HFFc6 (cell line): ENCODE data around the gene PIR. TPM values are rescaled to one million over a fixed set of nuclear protein-coding genes. Genes with fewer than 3 reads are reported as not detected.

Experiments
- DNase-seq: peaks from one replicate; pipeline ENCODE4 v3.0.0-alpha.2; 2018
- H3K27ac Mint-ChIP-seq: 2 replicates; pipeline ENCODE4 v1.8.0; 2020; ENCODE audit warnings: mild to moderate bottlenecking, mixed read lengths
- H3K27me3 Mint-ChIP-seq: 2 replicates; pipeline ENCODE4 v1.8.0; 2021; ENCODE audit warnings: mild to moderate bottlenecking, moderate library complexity, mixed read lengths; ENCODE audit not compliant: insufficient read depth
- H3K36me3 Mint-ChIP-seq: 2 replicates; pipeline ENCODE4 v1.8.0; 2021; ENCODE audit warnings: low read depth, mixed read lengths
- H3K4me1 Mint-ChIP-seq: 2 replicates; pipeline ENCODE4 v1.8.0; 2020; ENCODE audit warnings: low read depth, mixed read lengths
- H3K4me3 Mint-ChIP-seq: 2 replicates; pipeline ENCODE4 v1.8.0; 2020; ENCODE audit warnings: mild to moderate bottlenecking, moderate library complexity, mixed read lengths
- H3K9me3 Mint-ChIP-seq: 2 replicates; pipeline ENCODE4 v1.8.0; 2020; ENCODE audit warnings: mild to moderate bottlenecking, mixed read lengths
- total RNA-seq, 6 experiments: library from RNA; stranded (reverse); fragmentation: NEBNext Ultra II Directional; extraction: Animal tissue kit (Norgen Biotek cat#: 25700); gene quantifications; 2 replicates in 1 of 6; 3 replicates in 5 of 6; pipeline ENCODE4 v1.2.3, GENCODE V29; 2021
- TF ChIP-seq, protein P1 (sequence below): fragments of 200-600 bp; sonication (generic); IDR thresholded peaks from 2 replicates; pipeline ENCODE4 v1.5.0; 2021; ENCODE audit warnings: antibody characterized with exemption, mild to moderate bottlenecking

PIR gene
- total RNA-seq, 6 experiments from 2014 or later: 4.3 to 8.8 (median 6.7) TPM

GRCh38 chrX:15373976-15374375 lies 119.2 kb downstream of the PIR start:
- peaks cover 14% of the 10 kb centered on the region for H3K4me1 Mint-ChIP-seq
- H3K4me3 Mint-ChIP-seq: no peak overlapping the region
- TF ChIP-seq, protein P1, sequence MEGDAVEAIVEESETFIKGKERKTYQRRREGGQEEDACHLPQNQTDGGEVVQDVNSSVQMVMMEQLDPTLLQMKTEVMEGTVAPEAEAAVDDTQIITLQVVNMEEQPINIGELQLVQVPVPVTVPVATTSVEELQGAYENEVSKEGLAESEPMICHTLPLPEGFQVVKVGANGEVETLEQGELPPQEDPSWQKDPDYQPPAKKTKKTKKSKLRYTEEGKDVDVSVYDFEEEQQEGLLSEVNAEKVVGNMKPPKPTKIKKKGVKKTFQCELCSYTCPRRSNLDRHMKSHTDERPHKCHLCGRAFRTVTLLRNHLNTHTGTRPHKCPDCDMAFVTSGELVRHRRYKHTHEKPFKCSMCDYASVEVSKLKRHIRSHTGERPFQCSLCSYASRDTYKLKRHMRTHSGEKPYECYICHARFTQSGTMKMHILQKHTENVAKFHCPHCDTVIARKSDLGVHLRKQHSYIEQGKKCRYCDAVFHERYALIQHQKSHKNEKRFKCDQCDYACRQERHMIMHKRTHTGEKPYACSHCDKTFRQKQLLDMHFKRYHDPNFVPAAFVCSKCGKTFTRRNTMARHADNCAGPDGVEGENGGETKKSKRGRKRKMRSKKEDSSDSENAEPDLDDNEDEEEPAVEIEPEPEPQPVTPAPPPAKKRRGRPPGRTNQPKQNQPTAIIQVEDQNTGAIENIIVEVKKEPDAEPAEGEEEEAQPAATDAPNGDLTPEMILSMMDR: no peak
- DNase-seq: no peak
- peaks cover 4% of the 10 kb centered on the region for H3K27me3 Mint-ChIP-seq
- no peaks in the 10 kb centered on the region for H3K36me3 Mint-ChIP-seq
- no peak overlapping the region for H3K27ac Mint-ChIP-seq
- H3K9me3 Mint-ChIP-seq: no peaks in the 10 kb centered on the region; the same call in 1 of the 2 replicates

- no peaks in the 10 kb centered on the region for H3K36me3 Mint-ChIP-seq
- H3K9me3 Mint-ChIP-seq: no peaks in the 10 kb centered on the region
- no peak overlapping the region for H3K4me3 Mint-ChIP-seq
- H3K27ac Mint-ChIP-seq: no peak overlapping the region
- TF ChIP-seq, protein P1: no peak
- peaks cover 10% of the 10 kb centered on the region for H3K27me3 Mint-ChIP-seq
- no peaks in the 10 kb centered on the region; the same call in 1 of the 2 replicates for H3K4me1 Mint-ChIP-seq
- DNase-seq: no peak
These were observed 126.4 kb downstream of the PIR start for GRCh38 chrX:15366506-15367352.

- no peak overlapping the region for H3K4me3 Mint-ChIP-seq
- DNase-seq: no peak
- TF ChIP-seq, protein P1: no peak
- H3K4me1 Mint-ChIP-seq: no peaks in the 10 kb centered on the region
- no peaks in the 10 kb centered on the region for H3K9me3 Mint-ChIP-seq
- no peaks in the 10 kb centered on the region for H3K36me3 Mint-ChIP-seq
- H3K27me3 Mint-ChIP-seq: peaks cover 4% of the 10 kb centered on the region
- no peak overlapping the region for H3K27ac Mint-ChIP-seq
These were observed 133.4 kb downstream of the PIR start for GRCh38 chrX:15359701-15360100.

GRCh38 chrX:15358533-15358932 lies 134.6 kb downstream of the PIR start:
- no peaks in the 10 kb centered on the region for H3K4me1 Mint-ChIP-seq
- H3K36me3 Mint-ChIP-seq: no peaks in the 10 kb centered on the region
- H3K27ac Mint-ChIP-seq: no peak overlapping the region
- DNase-seq: no peak
- TF ChIP-seq, protein P1: no peak
- H3K27me3 Mint-ChIP-seq: peaks cover 4% of the 10 kb centered on the region; the same call in 1 of the 2 replicates
- H3K9me3 Mint-ChIP-seq: no peaks in the 10 kb centered on the region
- H3K4me3 Mint-ChIP-seq: no peak overlapping the region

- Mint-ChIP-seq H3K27me3 (peaks cover 4% of the 10 kb centered on the region; the same call in 1 of the 2 replicates), H3K36me3 (no peaks in the 10 kb centered on the region), H3K9me3 (no peaks in the 10 kb centered on the region), H3K27ac (no peak overlapping the region), H3K4me1 (no peaks in the 10 kb centered on the region), H3K4me3 (no peak overlapping the region)
- TF ChIP-seq, protein P1: no peak
- no peak for DNase-seq
These were observed 136.7 kb downstream of the PIR start for GRCh38 chrX:15356444-15356843.
